C4-2B (cell line): ENCODE measurements around the gene TMEM54.

Experiments used
- CTCF ChIP-seq: fragments of 450-650 bp; conservative IDR thresholded peaks from 2 replicates; pipeline ENCODE4 v1.5.1; 2017; ENCODE audit warnings: mild to moderate bottlenecking
- ZFX ChIP-seq: fragments of 450-650 bp; IDR thresholded peaks from 2 replicates; pipeline ENCODE4 v1.6.1; 2017

DNA sequence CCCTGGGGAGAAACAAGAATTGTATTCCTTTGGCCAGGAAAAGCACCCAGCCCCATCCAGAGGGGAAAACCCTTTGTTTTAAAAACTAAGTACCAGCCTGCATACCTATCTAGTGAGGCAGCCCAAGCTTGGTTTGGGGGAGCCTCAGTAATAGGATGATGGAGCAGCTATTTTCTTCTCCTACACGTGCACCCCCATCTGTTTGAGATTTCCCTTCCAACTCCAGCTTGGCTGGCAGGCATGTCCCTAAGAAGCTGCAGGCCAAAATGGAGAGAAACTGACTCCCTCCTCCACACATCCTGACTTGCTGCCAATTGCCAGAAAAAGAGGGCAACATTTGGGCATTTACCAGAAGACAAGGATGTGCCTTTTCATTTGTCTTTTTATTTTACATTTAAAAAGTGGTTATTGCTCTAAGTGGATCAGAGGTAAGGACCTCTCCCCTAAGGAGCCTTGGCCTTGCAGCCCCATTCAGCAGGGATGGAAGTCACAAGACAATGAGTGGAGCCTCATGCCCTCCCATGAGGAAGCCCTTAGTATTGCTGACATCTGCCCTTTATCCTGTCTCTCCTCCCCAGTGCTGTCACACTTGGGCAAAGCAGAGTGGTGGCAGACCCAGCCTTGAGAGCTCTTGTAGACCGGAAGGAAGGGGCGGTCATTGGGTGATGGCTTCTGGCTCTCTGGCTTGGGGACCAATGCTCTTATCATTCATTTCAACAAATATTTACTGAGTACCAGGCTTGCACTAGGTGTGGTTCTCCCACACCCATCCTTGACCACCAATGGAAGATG lies 39.1 kb downstream of the TMEM54 start:
- TF ChIP-seq CTCF (no peak), ZFX (no peak)
